NCI-H446 treated with DMSO at 0.1 percent for 48 hours (cell line): ENCODE measurements around the gene F10.

Experiments
- DNase-seq: peaks from one replicate; lab custom pipeline; 2025; lab: John Stamatoyannopoulos, UW

The F10 gene

DNA sequence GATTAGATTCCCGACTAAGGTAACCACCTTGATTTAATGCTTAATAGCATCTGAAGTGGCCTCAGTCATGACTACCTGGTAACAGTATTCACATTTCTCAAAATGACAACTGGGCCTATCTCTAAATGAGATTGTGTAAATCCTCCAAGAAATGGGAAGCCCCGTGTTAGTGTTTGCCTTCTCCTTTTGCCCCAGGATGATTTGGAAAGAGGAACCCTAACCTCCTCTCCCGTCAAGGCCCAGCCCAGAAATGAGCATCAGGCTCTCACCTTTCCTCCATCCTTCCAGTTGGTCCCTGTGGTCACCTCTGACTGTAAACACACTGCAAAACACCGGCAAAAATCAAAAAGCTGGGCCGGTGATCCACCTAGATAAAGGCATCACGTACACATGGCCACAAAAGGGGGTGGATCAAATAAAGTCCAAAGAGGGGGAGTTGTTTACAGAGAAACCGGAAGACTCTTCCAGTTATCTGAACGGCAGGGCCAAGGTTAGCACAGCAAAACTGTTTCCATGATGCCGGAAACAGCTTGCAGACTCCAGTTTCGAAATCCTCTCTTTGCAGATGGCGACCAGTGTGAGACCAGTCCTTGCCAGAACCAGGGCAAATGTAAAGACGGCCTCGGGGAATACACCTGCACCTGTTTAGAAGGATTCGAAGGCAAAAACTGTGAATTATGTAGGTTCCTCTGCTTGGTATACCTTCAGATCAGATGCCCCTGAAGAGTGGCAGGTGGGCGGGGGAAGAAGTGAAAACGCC is 16.4 kb downstream of the F10 start:
- no peak for DNase-seq

- no peak for DNase-seq
Observed at GRCh38 chr13:113139577-113139976, 17.0 kb downstream of the F10 start.

DNA sequence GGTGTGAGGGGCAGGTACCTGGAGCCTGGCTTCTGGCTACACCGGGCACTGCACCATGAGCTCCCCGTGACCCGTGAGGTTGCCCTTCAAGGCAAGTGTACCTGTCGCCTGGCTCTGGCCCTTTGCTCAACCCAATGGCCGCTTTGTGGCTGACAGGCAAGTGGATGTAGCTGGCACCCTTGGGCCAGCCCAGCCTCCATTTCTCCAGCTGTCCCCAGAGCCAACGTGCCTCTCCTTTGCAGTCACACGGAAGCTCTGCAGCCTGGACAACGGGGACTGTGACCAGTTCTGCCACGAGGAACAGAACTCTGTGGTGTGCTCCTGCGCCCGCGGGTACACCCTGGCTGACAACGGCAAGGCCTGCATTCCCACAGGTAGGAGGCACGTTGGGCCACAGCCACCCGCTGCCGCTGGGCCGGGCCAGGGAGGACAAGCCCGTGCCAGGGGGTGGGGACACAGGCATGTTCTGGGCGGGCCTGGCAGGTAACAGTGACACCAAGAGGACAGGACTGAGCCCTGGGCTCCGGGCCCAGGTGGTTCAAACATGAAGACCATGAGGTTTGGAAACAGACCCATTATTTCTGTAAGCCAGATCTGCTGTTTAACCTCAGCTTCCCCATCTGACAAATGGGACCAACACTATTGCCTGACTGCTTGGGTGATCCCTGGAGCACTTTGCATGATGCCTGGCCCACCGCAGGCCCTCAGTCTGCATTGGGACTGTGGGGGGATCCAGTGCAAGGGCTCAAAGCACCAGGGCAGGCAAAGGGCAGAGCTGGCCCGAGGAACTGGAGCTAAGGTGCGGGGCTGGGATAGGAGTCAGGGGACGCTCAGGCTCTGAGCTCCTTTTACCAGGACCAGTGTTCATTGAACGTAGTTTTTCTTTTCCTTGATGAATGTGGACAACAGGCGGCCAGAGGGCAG is 18.3 kb downstream of the F10 start:
- no peak for DNase-seq

DNA sequence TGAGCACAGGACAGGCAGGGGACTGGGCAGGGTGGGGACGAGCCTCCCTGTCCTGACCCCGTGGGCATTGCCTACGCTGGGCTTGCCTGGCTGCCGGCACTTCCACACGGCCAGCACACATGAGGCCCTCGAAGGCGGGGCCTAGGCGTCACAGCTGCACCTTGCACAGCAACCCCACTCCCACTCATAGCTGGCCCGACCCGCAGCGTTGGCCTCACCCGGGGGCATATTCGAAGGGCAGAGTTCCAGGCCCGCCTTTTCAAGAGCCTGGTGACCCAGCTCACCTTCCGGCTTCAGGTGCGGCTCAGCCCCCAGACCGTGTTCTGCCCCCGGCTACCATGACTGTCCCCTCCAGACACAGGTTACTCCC is 19.0 kb downstream of the F10 start:
- DNase-seq = no peak

- DNase-seq = no peak
Observed at GRCh38 chr13:113142876-113143275, 20.3 kb downstream of the F10 start.

GRCh38 chr13:113143466-113144254 is 21.1 kb downstream of the F10 start:
- no peak for DNase-seq

- no peak for DNase-seq
Observed at GRCh38 chr13:113144255-113144629, 21.6 kb downstream of the F10 start.

DNA sequence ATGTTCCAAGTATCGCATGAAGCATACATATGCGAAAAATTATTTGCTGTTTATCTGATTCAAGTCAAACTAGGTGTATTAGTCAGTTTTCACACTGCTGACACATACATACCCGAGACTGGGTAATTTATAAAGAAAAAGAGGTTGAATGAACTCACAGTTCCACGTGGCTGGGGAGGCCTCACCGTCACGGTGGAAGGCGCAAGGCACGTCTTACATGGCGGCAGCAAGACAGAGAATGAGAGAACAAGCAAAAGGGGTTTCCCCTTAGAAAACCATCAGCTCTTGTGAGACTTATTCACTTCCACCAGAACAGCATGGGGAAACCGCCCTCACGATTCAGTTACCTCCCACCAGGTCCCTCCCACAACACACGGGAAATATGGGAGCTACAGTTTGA is 22.9 kb downstream of the F10 start:
- no peak for DNase-seq

DNA sequence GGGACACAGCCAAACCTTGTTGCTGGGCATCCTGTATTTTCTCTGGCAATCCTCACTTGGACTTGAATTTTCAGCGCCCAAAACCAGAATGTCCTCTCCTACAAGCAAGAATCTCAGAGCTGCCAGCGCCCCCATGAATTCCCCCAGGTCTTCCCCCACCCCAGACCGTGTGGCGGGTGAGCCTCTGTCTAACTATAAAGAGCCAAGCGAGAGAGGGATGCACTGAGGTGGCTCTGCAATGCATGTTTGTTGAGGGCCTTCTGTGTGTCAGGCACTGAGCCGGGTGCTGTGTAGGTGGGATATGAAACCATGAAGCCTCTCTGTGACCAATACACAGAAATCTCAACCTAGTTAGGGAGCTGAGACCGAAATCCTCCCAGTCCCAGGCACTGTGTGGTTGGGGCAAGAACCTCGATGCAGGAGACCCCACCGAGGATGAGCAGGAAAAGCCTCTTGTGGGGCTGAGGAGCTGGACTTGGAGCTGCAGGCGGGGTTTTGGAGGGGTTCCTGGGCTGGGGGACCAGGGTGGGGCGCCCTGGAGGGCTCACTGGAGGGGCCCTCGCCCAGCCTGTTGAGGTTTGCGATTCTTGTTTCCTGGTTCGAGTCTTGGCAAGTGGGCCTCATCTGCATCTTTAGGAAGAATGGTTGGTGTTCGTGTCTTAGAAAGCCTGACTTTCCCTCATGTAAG is 23.5 kb downstream of the F10 start:
- no peak for DNase-seq

DNA sequence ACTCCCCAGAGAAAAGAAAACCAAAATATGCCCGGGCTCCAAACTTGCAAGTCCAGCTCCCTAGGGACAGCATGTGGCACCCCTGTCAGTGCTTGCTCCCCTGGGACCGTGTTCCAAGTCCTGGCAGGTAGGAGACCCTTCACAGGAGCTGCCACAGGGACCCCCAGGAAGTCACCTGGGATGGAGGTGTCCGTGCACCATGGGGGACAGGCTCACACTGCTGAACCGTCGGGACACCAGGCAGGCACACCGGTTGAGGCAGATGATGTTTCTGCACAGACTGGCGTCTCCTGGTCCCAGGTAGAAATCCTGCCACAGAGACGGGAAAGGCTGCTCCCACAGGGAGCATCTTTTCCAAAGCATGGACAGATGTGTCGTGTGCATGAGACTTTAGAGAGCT is 24.2 kb downstream of the F10 start:
- no peak for DNase-seq

DNA sequence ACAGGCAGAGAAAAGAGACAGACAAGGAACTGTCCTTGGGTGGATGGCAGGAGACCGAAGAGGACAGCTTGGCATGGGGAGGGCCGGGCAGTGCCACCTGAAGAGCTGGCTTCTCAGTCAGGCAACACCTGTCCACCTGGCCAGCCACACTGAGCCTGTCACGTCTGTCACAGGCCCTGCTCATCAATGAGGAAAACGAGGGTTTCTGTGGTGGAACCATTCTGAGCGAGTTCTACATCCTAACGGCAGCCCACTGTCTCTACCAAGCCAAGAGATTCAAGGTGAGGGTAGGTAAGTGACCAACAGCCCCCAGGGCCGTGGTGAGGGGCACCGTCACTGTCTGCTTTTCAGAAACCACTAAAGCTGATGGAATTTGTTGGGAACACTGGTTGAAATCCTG is 24.6 kb downstream of the F10 start:
- DNase-seq = no peak

DNA sequence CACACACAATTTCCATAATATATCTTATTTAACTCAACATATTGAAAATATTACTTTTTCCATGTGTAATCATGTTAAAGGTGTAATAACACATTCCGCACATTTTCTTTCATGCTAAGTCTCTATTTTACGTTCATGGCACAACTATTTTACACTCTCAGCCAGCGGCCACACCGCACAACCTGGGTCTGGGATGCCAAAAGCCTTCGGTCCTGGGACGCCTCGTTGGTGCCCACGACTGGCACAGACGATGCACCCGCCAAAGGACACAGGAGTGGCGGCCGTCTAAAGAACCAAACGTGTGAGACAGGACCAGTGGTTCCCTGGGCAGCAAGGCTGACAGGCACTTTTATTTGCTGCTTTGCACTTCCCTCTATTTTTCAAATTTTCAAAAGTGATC is 25.8 kb downstream of the F10 start:
- DNase-seq = no peak

- no peak for DNase-seq
Observed at GRCh38 chr13:113148940-113149503, 26.4 kb downstream of the F10 start.

GRCh38 chr13:113149711-113150549 is 27.3 kb downstream of the F10 start:
- no peak for DNase-seq

GRCh38 chr13:113150550-113151365 is 28.2 kb downstream of the F10 start:
- DNase-seq = no peak

DNA sequence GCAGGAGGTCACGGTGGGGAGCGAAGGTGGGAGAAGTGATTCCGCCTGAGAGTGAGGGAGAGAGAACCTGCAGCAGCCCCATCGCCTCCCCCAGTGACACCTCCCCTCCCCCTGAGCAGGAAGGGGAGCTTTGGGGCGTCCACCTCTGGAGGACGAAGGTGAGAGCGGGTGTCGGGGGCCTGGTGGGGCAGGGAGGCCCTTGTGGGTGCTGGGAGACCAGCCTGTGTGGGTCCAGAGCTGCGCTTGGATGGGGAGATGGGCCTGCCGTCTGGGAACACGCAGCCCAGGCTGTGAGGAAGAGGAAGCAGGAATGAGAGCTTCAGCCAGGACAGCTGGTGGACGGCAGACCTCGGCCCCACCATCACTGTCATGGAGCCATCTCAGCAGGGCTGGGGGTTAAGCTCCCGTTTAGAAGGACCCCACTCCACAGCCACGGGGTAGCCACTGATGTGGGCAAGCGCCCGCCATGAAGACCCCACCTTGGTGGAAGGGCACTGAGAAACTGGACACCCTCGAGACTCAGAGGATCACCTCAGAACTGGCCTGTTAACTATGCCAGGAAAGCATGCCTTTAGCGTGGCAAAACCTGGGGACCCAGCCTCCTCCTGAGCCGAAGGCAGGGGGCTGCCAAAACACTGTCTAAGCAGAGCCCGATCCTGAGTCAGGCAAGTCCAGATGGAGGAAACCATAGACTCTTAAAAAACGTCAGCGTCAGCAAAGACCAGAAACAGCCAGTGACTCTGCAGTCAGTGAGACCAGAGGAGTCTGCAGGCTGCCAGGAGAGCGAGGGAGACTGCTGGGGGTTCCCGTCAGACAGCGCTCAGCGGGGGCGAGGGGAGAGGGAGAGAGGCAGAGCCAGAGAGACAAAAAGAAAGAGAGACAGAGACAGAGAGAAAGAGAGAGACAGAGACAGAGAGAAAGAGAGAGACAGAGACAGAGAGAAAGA is 29.4 kb downstream of the F10 start:
- DNase-seq = no peak

GRCh38 chr13:113152691-113152983 is 30.0 kb downstream of the F10 start:
- DNase-seq = no peak

DNA sequence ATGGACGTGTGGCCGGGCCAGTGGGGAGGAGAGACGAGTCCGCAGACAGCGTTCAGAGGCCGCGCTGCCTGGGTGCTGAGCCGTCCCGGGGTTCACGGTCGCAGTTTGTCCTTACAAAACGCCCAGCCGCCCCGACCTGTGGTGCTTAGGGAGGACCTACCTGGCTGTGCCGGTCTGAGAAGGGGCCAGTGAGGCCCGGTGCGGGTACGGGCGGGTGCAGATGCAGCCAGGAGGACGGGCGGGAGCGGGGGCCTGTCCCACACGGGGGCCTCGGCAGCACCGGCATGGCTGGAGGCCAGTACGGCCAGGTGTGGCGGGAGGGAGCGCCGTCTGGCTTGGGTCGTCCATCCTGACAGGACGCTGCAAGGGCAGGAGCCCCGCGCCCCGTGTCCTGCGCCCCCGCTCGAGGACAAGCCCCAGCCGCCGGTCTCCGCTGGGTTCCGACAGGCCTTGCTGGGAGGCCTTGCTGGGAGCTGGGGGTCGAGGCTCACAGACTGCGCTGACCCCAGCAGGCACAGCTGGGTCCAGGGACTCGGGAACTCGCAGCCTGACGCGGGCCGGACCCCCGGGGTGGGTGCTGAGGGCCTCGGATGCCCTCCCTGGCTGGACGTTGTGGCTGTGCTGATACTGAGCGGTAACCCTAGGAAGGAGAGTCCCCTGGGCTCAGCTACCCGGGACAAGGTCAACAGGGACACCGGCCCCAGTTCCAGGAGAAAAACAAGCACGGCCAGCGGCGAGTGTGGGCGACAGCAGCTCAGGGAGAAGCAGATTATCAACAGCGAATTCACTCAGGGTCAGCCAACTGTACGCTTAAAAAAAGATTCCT is 30.6 kb downstream of the F10 start:
- DNase-seq = no peak
